ENCODE measurements around the gene TANK.

TANK gene

GRCh38 chr2:161207941-161208340 lies 47.7 kb downstream of the TANK start:
- DNase-seq (ENCODE audit: low read depth) = no peak
- H3K4me3 ChIP-seq (ENCODE audit: low read depth, low read length) = no peak overlapping the region
- TF ChIP-seq CTCF (IDR thresholded peaks at IDR 0.05; ENCODE audit: control insufficient read depth, extremely low read depth, insufficient read depth) = no peak

GRCh38 chr2:161208527-161209139 lies 48.4 kb downstream of the TANK start:
- H3K4me3 ChIP-seq (ENCODE audit: low read depth, low read length) = no peak overlapping the region
- DNase-seq (ENCODE audit: low read depth) = no peak

GRCh38 chr2:161209902-161210301 lies 49.7 kb downstream of the TANK start:
- DNase-seq (ENCODE audit: low read depth) = no peak
- TF ChIP-seq CTCF (IDR thresholded peaks at IDR 0.05; ENCODE audit: control insufficient read depth, extremely low read depth, insufficient read depth) = no peak

More at GRCh38 chr2:161208527-161209139, 48.4 kb downstream of the TANK start:
- no peak for TF ChIP-seq CTCF (IDR thresholded peaks at IDR 0.05; ENCODE audit: control insufficient read depth, extremely low read depth, insufficient read depth)

DNA sequence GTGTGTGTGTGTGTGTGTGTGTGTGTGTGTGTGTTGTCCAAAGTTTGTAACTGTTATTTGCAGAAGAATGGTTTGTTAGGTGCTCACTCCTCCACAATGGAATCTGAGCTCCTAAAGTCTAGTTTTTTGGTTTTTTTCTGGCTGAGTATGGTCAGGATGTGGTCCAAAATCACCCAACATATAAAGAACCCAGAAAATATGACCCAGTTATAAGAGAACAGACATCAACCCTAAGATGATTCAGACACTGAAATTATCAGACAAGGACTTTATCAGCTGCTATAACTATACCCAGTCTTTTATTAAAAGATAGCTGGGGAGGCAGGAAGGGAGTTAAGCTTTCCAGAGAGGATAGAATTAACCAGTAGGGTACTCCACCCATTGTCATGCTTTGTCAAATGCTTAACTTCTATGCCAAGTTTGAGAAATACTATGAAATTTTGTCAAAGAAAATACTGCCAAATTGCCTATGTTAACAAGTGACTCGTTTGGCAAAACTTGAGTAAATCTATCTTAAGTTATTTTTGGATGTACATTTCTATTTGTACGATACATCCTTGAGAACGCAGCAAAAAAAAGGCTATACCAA lies 57.5 kb downstream of the TANK start:
- no peak overlapping the region for H3K4me3 ChIP-seq (ENCODE audit: low read depth, low read length)
- no peak for DNase-seq (ENCODE audit: low read depth)
- no peak for TF ChIP-seq CTCF (IDR thresholded peaks at IDR 0.05; ENCODE audit: control insufficient read depth, extremely low read depth, insufficient read depth)

More at GRCh38 chr2:161209902-161210301, 49.7 kb downstream of the TANK start:
- no peak overlapping the region for H3K4me3 ChIP-seq (ENCODE audit: low read depth, low read length)

DNA sequence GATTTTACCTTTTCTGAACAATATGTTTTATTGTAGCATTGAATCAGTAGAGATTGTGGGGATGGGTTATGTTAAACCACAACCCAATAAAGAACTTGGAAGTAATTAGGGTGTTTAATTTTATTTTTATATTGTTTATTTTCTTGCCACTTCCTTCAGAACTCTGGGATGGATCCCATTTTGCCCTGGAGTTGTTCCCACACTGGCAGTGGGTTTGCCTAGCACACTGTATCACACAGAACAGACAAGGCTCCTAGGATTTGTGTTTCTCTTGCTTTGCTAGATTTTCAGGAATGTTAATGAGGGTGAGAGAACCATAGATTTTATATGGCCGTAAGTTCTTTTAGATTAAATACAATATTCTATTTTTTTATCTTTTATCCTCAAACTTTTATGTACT lies 59.0 kb downstream of the TANK start:
- H3K4me3 ChIP-seq (ENCODE audit: low read depth, low read length) = no peak overlapping the region
- no peak for TF ChIP-seq CTCF (IDR thresholded peaks at IDR 0.05; ENCODE audit: control insufficient read depth, extremely low read depth, insufficient read depth)
- DNase-seq (ENCODE audit: low read depth) = peak; percentile 86

- no peak overlapping the region for H3K4me3 ChIP-seq (ENCODE audit: low read depth, low read length)
- TF ChIP-seq CTCF (IDR thresholded peaks at IDR 0.05; ENCODE audit: control insufficient read depth, extremely low read depth, insufficient read depth) = peak; percentile 52
- DNase-seq (ENCODE audit: low read depth) = peak; percentile 81
Measured at GRCh38 chr2:161223139-161223732, 63.0 kb downstream of the TANK start.
